T-helper 17 cell (primary cell): ENCODE results near the gene GSTT4. TPM values are rescaled to one million over a fixed set of nuclear protein-coding genes. Genes with fewer than 3 reads are reported as not detected.
"Not testable (repeated sequence)": the region's sequence is repeated elsewhere in the genome, so short reads cannot be mapped to it uniquely, and the experiment has no call there.

Experiments
- ATAC-seq: fragments of 150-1000 bp; cut with Tn5 transposase; 2 replicates; pipeline ENCODE4 v1.10.0; 2021; ENCODE audit warnings: mild to moderate bottlenecking, moderate library complexity
- DNase-seq, 3 donors: peaks; one replicate each; pipeline versions ENCODE4 v3.0.0 to v3.0.0-alpha.2; 2020 to 2021
- H3K9me3 ChIP-seq: one replicate; pipeline ENCODE4 v1.7.0; 2013; ENCODE audit warnings: low read length, mild to moderate bottlenecking; ENCODE audit not compliant: control insufficient read depth, poor library complexity, severe bottlenecking
- H3K27ac Mint-ChIP-seq: one replicate; pipeline ENCODE4 v1.8.0; 2022; ENCODE audit warnings: mild to moderate bottlenecking, moderate library complexity, mixed read lengths
- H3K27me3 Mint-ChIP-seq: one replicate; pipeline ENCODE4 v1.8.0; 2022; ENCODE audit warnings: mixed read lengths
- H3K36me3 Mint-ChIP-seq: one replicate; pipeline ENCODE4 v1.8.0; 2022; ENCODE audit warnings: low read depth, mixed read lengths
- H3K4me1 Mint-ChIP-seq: one replicate; pipeline ENCODE4 v1.8.0; 2022; ENCODE audit warnings: mild to moderate bottlenecking, mixed read lengths
- H3K4me3 Mint-ChIP-seq: one replicate; pipeline ENCODE4 v1.8.0; 2022; ENCODE audit warnings: mild to moderate bottlenecking, moderate library complexity, mixed read lengths
- total RNA-seq, 4 donors: library from RNA in 2 of 4; stranded (reverse) in 2 of 4; gene quantifications; one replicate each; pipeline ENCODE4 v1.2.3 and lab custom pipeline; 2022 to 2026

Gene GSTT4
- total RNA-seq, 2 donors from 2014 or later = not detected

DNA sequence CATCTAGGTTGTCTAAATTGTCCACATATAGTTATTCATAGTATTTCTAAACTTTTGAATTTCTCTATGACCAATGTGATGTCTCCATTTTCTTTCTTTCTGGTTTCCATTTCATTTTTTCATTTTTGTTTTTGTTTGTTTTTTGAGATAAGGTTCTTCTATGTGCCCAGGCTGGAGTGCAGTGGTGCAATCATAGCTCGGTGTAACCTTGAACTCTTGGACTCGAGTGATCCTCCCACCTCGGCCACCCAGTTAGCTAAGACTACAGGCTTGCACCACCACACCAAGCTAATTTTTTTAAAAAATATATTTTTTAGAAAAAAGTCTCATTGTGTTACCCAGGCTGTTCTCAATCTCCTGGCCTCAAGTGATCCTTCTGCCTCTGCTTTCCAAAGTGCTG, 8.2 kb downstream of the GSTT4 start:
- Mint-ChIP-seq H3K4me3 (no peak overlapping the region), H3K27ac (no peak overlapping the region), H3K36me3 (no peaks in the 10 kb centered on the region), H3K27me3 (peaks cover 15% of the 10 kb centered on the region), H3K4me1 (peaks cover 13% of the 10 kb centered on the region)
- no peaks in the 10 kb centered on the region for H3K9me3 ChIP-seq
- DNase-seq = no peak
- ATAC-seq = no peak

DNA sequence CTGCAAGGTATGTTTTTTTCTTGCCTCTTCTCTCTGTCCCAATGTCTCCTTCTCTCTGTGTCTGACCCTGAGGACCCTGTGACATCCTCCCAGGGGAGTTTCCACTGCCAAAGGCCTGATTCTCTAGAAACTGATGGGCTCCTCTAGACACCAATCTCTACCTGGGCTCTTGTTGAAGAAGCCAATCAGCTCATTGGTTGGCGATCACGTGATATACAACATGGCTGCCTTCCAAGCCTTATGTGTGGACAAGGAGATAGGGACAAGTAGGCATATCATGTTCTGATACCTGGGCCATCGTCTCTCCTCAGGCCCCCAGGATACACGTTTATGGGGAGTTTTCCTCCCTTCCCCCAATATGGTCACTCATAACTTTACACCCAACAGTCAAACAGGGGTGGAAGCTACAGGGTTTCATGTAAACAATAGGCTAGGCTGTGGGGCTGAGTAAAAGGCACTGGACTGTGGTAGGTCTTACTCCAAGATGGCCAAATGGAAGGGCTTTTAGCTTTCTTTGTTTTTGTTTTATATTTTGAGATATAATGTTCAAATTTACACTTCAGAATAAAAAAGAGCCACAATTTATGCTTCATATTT, 11.6 kb downstream of the GSTT4 start:
- DNase-seq, H3K4me3 Mint-ChIP-seq, H3K27me3 Mint-ChIP-seq, H3K36me3 Mint-ChIP-seq, H3K9me3 ChIP-seq, ATAC-seq: not testable (repeated sequence)
- peak overlapping the region; percentile 54 for H3K27ac Mint-ChIP-seq
- peaks cover 11% of the 10 kb centered on the region for H3K4me1 Mint-ChIP-seq

DNA sequence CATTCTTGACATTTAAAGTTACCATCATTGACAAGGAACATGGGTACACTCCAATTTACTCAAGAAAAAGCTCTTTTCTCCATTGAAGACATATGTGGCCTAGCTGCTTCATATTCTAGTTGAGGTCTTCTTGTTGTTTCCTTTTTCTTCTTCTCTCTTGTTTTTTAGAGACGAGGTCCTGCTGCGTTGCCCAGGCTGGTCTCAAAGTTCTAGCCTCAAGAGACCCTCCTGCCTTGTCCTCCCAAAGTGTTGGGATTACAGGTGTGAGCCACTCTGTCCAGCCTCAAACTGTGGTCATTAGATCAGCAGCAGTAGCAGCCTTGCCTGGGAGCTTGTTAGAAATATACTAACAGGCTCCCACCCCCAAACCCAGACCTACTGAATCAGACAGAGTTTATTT, 12.2 kb downstream of the GSTT4 start:
- peaks cover 11% of the 10 kb centered on the region for H3K4me1 Mint-ChIP-seq
- peak overlapping the region; percentile 54 for H3K27ac Mint-ChIP-seq
- not testable (repeated sequence) for H3K27me3 Mint-ChIP-seq

DNA sequence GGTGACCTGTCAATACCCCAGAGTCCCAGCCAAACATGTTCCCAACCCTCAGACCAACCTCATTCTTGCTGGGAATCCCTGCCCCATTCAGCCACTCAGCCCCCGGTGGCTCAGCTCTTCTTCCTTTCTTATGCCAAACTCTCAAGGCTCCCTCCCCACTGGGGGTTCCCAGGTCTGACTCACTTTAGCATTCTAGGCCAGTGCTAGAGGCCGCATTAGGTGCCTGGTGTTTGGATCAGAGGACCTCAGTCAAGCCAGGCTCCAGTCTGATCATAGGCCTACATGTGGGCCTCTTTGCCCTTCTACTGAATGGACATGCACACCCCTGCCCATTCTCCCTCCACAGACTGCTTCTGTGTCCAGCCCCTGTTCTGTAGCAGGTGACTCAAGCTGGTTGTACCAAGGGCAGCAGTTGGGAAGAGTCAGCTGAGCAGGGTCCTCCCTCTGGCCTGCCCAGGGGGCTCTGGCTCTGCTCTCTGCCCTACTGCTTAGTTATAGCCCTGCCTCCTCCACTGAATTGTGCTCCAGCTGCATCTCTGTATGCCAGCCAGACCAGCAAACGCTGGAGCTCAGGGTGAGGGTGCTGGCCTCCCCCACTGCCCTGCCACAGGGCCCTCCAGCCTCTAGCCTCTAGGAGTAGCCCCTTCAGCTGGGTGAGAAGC, 15.5 kb downstream of the GSTT4 start:
- H3K36me3 Mint-ChIP-seq, H3K4me3 Mint-ChIP-seq, ATAC-seq, H3K9me3 ChIP-seq, H3K27ac Mint-ChIP-seq, DNase-seq, H3K4me1 Mint-ChIP-seq: not testable (repeated sequence)
- peaks cover 13% of the 10 kb centered on the region for H3K27me3 Mint-ChIP-seq

More for the DNA sequence above, 12.2 kb downstream of the GSTT4 start:
- not testable (repeated sequence) for ATAC-seq, H3K9me3 ChIP-seq, DNase-seq, H3K36me3 Mint-ChIP-seq, H3K4me3 Mint-ChIP-seq

DNA sequence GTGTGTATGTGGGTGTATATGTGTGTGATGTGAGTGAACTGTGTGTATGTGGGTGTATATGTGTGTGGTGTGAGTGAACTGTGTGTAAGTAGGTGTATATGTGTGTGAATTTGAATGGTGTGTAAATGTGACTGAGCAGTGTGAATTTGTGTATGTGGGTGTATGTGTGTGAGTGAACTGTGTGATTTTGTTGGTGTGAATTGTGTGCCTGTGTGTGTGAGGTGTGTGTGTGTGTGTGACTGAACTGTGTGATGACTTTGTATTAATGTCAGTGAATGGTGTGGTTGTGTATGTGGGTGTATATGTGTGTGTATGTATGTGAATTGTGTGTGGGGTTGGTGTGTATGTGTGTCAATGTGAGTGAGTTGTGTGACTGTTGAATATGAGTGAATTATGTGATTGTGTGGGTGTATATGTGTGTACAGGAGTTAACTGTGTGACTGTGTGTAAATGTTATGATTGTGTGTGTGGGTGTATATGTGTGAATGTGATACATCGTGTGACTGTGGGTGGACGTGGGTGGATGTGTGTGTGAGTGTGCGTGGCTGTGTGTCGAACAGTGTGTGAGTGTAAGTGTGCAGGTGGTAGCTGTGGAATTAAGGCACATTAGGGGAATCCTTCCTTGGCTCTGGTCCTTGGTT, 18.6 kb downstream of the GSTT4 start:
- H3K36me3 Mint-ChIP-seq, H3K9me3 ChIP-seq, DNase-seq, H3K4me3 Mint-ChIP-seq, H3K27ac Mint-ChIP-seq, ATAC-seq: not testable (repeated sequence)
- peaks cover 17% of the 10 kb centered on the region for H3K27me3 Mint-ChIP-seq
- peaks cover 12% of the 10 kb centered on the region for H3K4me1 Mint-ChIP-seq

DNA sequence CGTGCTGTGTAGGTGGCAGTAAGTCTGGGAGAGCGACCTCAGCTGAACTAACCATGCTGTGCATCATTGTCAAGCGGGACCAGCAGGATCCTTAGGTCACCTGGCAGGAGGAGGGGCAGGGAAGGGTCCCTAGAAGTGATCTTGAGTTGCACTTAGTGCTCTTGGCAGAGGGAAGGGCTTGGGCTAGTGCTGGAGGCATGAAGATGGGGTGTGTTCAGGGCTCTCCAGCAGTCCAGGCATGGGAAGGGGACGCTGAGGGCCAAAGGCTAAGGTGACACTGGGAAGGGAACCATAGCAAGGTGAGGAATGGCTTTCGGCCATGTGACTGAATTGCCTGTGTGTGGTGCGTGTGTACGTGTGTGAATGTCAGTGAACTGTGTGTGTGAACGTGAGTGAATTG, 19.2 kb downstream of the GSTT4 start:
- Mint-ChIP-seq H3K4me1 (peaks cover 12% of the 10 kb centered on the region), H3K27me3 (peaks cover 17% of the 10 kb centered on the region)
- not testable (repeated sequence) for DNase-seq, ATAC-seq, H3K9me3 ChIP-seq, H3K27ac Mint-ChIP-seq, H3K36me3 Mint-ChIP-seq, H3K4me3 Mint-ChIP-seq

DNA sequence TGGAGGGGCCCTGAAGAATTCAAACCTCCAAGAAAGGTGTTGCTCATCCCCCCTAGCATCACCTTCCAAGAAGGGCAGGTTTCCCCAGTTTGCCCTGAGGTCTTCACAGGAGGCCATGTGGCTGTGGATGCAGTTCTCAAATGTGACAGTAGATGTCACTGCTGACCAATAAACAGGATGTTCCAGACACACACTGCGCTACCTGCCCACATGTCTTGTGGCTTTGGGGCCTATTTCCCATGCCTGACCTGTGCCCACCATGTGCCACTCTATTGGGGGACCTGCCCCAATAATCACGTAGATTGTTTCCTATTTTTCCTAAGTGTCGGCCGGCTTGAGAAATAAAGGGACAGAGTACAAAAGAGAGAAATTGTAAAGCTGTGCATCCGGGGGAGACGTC, 20.8 kb downstream of the GSTT4 start:
- H3K9me3 ChIP-seq = no peaks in the 10 kb centered on the region
- H3K27me3 Mint-ChIP-seq = peaks cover 17% of the 10 kb centered on the region
- H3K36me3 Mint-ChIP-seq = peaks cover 5% of the 10 kb centered on the region
- DNase-seq = peak in 2 of 3 donors; percentile 21 to 35
- H3K4me1 Mint-ChIP-seq = peaks cover 10% of the 10 kb centered on the region
- no peak overlapping the region for H3K4me3 Mint-ChIP-seq
- peak overlapping the region; percentile 27 for H3K27ac Mint-ChIP-seq
- peak; percentile 92 for ATAC-seq

DNA sequence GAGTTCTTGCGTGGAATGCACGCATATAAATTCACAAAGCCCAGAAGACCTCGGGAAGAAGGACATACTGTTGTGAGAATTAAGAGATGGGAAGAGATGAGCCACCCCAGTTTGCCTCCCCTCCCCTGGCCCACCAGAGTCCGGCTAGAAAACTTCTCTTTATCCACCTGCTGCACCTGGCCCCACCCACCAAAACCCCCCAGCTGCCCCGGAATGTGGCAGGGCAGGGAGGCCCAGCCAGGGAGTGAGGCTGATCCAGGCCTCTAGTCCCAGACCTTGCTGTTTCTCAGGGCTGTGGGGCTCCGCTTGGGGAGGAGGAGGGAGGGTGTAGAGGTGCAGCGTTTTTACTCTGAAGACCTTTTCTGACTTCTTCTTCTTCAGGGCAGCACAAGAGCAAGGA, 24.7 kb downstream of the GSTT4 start:
- H3K4me1 Mint-ChIP-seq, DNase-seq, H3K27me3 Mint-ChIP-seq, H3K4me3 Mint-ChIP-seq, ATAC-seq, H3K27ac Mint-ChIP-seq, H3K9me3 ChIP-seq, H3K36me3 Mint-ChIP-seq: not testable (repeated sequence)

DNA sequence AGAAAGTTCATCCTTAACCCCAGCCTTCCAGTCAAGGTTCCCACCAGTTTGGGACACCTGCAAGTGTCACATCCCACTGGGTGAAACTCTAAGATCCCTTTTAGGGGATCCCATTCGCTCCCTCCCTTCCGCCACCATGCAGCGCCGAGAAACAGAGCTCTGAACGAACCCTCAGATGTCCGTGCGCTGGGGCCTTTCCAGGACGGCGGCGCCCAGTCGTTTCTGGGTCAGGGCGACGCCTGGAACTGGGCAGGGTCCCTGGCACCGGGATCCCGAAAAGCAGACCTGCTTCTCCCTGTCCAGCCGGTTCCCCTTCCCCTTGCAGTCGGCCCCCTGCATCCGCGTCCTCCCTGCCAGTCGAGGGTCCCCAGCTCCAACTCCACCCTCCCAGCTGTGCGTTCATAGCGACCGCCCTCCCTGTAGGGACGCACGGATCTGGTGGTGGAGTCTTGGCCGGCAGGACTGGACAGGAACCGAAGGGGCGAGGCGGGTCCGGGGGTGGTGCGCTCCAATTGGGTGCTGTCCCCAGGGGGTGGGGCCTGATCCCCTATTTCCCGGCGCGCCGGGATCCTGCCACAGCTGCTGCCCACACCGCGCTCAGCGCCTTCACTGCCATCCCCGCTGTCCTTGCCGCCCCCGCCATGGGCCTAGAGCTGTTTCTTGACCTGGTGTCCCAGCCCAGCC, 25.6 kb downstream of the GSTT4 start, which contains the start of gene GSTT2:
Gene GSTT2, plus strand, starts transcription at position 578 of the 684 bp plus-strand sequence.
- not testable (repeated sequence) for H3K27ac Mint-ChIP-seq, H3K36me3 Mint-ChIP-seq, H3K4me1 Mint-ChIP-seq, DNase-seq, ATAC-seq, H3K27me3 Mint-ChIP-seq, H3K4me3 Mint-ChIP-seq, H3K9me3 ChIP-seq

DNA sequence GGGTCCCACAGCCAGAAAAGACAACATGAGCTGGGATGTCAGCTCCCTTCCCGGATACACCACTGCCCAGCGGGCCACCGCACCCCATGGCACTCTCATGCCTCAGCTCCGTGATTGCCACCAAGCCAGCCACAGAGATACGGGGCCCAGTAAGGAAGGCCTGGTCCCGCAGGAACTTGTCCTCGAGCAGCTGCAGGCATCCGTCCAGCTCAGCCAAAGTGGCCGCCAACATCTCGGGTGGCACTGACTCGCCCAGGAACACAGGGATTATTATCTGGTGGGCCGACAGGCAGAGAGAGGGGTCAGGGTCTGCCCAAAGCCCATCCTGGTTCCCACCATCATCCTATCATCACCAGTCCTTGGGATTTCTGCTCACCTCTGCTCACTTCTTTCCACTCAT, 27.9 kb downstream of the GSTT4 start:
- H3K4me1 Mint-ChIP-seq = not testable (repeated sequence)

DNA sequence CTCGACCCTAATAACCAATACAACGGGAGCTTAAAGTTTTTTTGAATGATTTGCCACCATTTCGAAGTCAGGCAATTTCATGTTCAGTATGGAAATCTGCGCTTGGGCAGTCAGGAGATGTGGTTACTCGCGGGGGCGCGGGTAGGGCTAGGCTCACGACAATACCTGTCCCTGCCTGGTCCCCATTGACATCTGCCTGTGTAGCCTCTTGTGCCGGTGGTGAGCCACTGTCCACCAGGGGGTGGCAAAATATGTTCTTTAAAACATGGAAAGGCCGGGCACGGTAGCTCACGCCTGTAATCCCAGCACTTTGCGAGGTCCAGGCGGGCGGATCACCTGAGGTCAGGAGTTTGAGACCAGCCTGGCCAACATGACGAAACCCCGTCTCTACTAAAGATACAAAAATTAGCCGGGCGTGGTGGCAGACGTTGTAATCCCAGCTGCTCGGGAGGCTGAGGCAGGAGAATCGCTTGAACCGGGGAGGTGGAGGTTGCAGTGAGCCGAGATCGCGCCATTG, 30.4 kb downstream of the GSTT4 start:
- not testable (repeated sequence) for H3K27ac Mint-ChIP-seq, H3K4me3 Mint-ChIP-seq, H3K27me3 Mint-ChIP-seq, H3K9me3 ChIP-seq, H3K36me3 Mint-ChIP-seq, H3K4me1 Mint-ChIP-seq, DNase-seq
- ATAC-seq = peak; percentile 33

More for the DNA sequence above, 27.9 kb downstream of the GSTT4 start:
- not testable (repeated sequence) for H3K27me3 Mint-ChIP-seq, H3K4me3 Mint-ChIP-seq, H3K36me3 Mint-ChIP-seq, H3K27ac Mint-ChIP-seq, DNase-seq, H3K9me3 ChIP-seq, ATAC-seq

DNA sequence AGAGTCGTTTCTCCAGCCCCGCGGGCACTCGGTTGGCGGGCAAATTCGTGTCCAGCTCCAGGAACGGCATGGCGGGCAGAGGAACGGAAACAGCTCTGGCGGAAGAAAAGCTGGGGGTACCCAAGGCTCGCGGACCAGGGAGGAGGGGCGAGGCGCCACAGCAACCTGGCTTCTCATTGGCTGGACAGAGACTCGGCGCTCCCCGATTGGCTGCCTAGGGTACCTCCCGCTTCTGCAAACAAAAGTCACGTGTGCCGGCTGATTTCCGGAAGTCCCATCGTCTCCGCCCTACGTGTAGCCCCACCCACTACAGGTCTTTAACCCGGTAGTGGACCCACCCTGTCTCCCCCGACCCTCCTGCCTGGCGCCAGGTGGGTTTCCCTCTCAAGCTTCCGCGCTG, 30.9 kb downstream of the GSTT4 start, which contains the start of gene DDT:
Gene DDT, minus strand, starts transcription at position 97 of the 400 bp plus-strand sequence. Its CDS starts 27 bp downstream, at position 70.
- not testable (repeated sequence) for H3K27ac Mint-ChIP-seq, DNase-seq, H3K27me3 Mint-ChIP-seq, H3K4me3 Mint-ChIP-seq, H3K9me3 ChIP-seq
- Mint-ChIP-seq H3K4me1 (peaks cover 11% of the 10 kb centered on the region), H3K36me3 (peaks cover 11% of the 10 kb centered on the region)
- peak; percentile 97 for ATAC-seq

DNA sequence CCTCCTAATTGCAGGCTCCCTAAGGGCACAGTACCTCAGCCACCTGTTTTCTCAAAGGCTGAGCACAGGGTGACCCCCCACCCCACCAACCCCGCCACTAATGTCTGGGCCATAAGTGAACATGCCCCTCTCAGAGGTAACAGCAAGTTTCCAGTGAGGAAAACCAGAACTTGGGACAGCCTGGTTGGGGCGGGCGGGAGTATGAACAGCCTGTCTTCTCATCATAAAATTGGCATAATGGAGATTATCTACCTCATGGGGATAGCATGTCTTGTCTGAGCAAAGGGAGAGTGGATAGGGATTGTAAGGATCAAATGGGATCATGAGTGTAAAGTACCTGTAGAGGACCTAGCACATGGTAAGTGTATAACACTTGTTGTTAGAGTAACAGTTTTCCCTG, 33.3 kb downstream of the GSTT4 start:
- ATAC-seq, DNase-seq, H3K27me3 Mint-ChIP-seq, H3K27ac Mint-ChIP-seq, H3K4me3 Mint-ChIP-seq, H3K9me3 ChIP-seq: not testable (repeated sequence)
- H3K4me1 Mint-ChIP-seq = peaks cover 14% of the 10 kb centered on the region
- H3K36me3 Mint-ChIP-seq = peaks cover 13% of the 10 kb centered on the region
